H1 (cell line): Measurements from ENCODE around the gene TRAF6. TPM values are rescaled to one million over a fixed set of nuclear protein-coding genes. Genes with fewer than 3 reads are reported as not detected.

Experiments used
- CREB1 ChIP-seq: IDR thresholded peaks from 2 replicates; pipeline ENCODE4 v1.6.1; 2012; ENCODE audit warnings: inconsistent platforms
- CTCF ChIP-seq, 3 experiments: IDR thresholded peaks; 1 replicate in 2 of 3; 2 replicates in 1 of 3; pipeline versions ENCODE4 v1.5.1 to v1.6.1; 2011; ENCODE audit warnings: low read length in 3 of 3, mild to moderate bottlenecking in 3 of 3, inconsistent platforms in 2 of 3, low read depth in 1 of 3, moderate library complexity in 1 of 3; ENCODE audit not compliant: insufficient read depth in 1 of 3; ENCODE audit errors: control extremely low read depth in 1 of 3
- NRF1 ChIP-seq: IDR thresholded peaks from 2 replicates; pipeline ENCODE4 v1.6.1; 2011; ENCODE audit warnings: mild to moderate bottlenecking, low read depth, low read length, improper control_type of control experiment
- RBBP5 ChIP-seq: IDR thresholded peaks from 2 replicates; pipeline ENCODE4 v1.7.1; 2012; ENCODE audit warnings: low read depth, mild to moderate bottlenecking, inconsistent platforms, low read length, moderate library complexity, borderline replicate concordance
- TAF7 ChIP-seq: optimal IDR thresholded peaks from 2 replicates; pipeline ENCODE3; 2011; ENCODE audit warnings: low read depth, mild to moderate bottlenecking, inconsistent platforms, low read length, moderate library complexity, borderline replicate concordance
- TEAD4 ChIP-seq: IDR thresholded peaks from 2 replicates; pipeline ENCODE4 v1.6.1; 2012; ENCODE audit warnings: low read depth, low read length, inconsistent platforms, mixed read lengths
- polyA plus RNA-seq, 7 experiments: library from polyadenylated mRNA; depleted of rRNA in 3 of 7; stranded (reverse) in 5 of 7; unstranded in 2 of 7; fragments of >200 nt in 5 of 7; fragments of 200-250 nt in 2 of 7; gene quantifications; 1 replicate in 5 of 7; 2 replicates in 1 of 7; 4 replicates in 1 of 7; pipeline versions ENCODE4 v1.2.1 to v1.2.3, GENCODE V29; 2011 to 2013; ENCODE audit warnings: missing spikeins in 2 of 7, mixed read lengths in 2 of 7
- total RNA-seq: library from RNA; stranded (reverse); fragmentation: NEBNext Ultra II Directional; extraction: Animal tissue kit (Norgen Biotek cat#: 25700); gene quantifications from 2 replicates; pipeline ENCODE4 v1.2.1, GENCODE V29; 2021

Gene TRAF6
- total and polyA plus RNA-seq, 2 of the 8 experiments (the other 6 are each of a cell fraction or from before 2014, with no cell fraction given), result 4.6 to 8.8 TPM

- TF ChIP-seq CTCF (IDR thresholded peaks at IDR 0.05; ENCODE audit: control extremely low read depth in 1 of 3, insufficient read depth in 1 of 3, low read depth in 1 of 3, low read length in 3 of 3), result peak; percentile 88 to 95 (median 89)
- TF ChIP-seq TEAD4, result 0 out of 2 replicates have a peak, but pooled peaks have one; percentile 13
- TF ChIP-seq RBBP5, result no peak
- TF ChIP-seq CREB1, result no peak
- no peak for TF ChIP-seq TAF7
- TF ChIP-seq NRF1, result no peak
- TF ChIP-seq, all 59 proteins: peak for 4
Measured at GRCh38 chr11:36469063-36469462, 41.0 kb downstream of the TRAF6 start (continued).
